Measurements from ENCODE around the gene ADAMTS9.

ADAMTS9 gene

DNA sequence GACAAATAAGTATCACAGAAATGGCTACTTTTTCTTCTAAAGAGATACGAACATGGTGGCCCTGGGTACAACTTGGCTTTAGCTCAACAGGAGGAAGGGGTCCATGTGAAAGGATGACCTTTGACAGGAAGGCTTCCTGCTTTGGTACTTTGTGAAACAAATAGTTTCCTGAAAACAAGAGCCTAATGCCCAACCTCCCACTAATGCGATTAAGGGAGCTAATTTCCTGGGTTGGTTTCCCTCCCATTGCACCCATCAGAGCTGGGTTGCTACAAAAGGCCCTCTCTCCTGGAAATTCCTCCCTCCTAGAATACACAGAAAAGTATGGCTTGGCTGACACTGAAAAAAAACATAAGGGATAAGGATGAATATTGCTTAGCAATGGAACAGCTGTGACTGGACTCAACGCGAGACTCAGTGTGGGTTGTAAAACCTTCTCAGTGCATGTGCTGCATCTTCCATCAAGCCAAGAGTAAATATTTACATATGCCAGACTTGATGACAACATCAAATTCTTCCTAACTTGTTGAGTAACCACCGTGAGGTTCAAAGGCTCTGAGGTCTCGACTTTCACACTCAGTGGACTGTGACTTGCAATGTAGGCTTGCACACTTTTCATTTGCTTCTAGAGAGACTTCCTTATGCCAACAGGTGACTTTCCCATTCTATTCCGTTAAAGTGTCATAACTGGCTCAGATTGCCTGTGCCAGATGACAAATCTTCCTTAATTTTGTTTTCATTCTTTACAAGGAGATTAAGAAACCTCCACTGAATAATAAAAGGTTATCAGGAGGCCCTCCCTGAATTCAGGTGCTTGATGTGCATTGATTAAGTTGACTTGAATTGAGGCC, 60.1 kb downstream of the ADAMTS9 start:
- no peak overlapping the region for H3K4me3 ChIP-seq (ENCODE audit: low read depth, low read length)
- DNase-seq (ENCODE audit: low read depth) = no peak
- in situ Hi-C loops (cut with HindIII; ENCODE audit: low sequenced_read_pairs) = no loop called here
- TF ChIP-seq CTCF (IDR thresholded peaks at IDR 0.05; ENCODE audit: low read depth, low read length, missing control alignments) = no peak

GRCh38 chr3:64627042-64627441, 60.8 kb downstream of the ADAMTS9 start:
- no peak overlapping the region for H3K4me3 ChIP-seq (ENCODE audit: low read depth, low read length)
- in situ Hi-C loops (cut with HindIII; ENCODE audit: low sequenced_read_pairs) = no loop called here
- no peak for DNase-seq (ENCODE audit: low read depth)
- no peak for TF ChIP-seq CTCF (IDR thresholded peaks at IDR 0.05; ENCODE audit: low read depth, low read length, missing control alignments)

- in situ Hi-C loops (cut with HindIII; ENCODE audit: low sequenced_read_pairs) = no loop called here
- peak; percentile 12 for DNase-seq (ENCODE audit: low read depth)
- TF ChIP-seq CTCF (IDR thresholded peaks at IDR 0.05; ENCODE audit: low read depth, low read length, missing control alignments) = no peak
- no peak overlapping the region for H3K4me3 ChIP-seq (ENCODE audit: low read depth, low read length)
Observed at GRCh38 chr3:64625381-64625780, 62.4 kb downstream of the ADAMTS9 start.

DNA sequence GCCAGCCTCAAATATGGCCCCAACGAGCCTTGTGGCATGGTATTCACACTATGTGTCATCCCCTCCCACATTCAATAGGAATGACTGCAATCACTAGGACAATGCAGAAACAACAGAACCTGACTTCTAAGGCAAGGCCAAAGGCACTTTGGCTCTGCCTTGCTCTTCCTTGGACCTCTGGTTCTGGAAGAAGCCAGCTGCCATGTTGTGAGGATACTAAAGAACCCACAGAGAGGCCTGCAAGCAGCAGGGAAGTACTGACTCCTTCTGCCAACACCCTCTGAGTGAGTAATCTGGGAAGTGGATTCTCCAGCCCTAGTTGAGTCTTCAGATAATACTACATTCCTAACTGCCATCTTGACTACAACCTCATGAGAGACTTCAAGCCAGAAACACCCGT, 64.7 kb downstream of the ADAMTS9 start:
- TF ChIP-seq CTCF (IDR thresholded peaks at IDR 0.05; ENCODE audit: low read depth, low read length, missing control alignments) = no peak
- no peak for DNase-seq (ENCODE audit: low read depth)
- no peak overlapping the region for H3K4me3 ChIP-seq (ENCODE audit: low read depth, low read length)
- in situ Hi-C loops (cut with HindIII; ENCODE audit: low sequenced_read_pairs) = no loop called here

GRCh38 chr3:64621726-64622395, 65.9 kb downstream of the ADAMTS9 start:
- no peak overlapping the region for H3K4me3 ChIP-seq (ENCODE audit: low read depth, low read length)
- in situ Hi-C loops (cut with HindIII; ENCODE audit: low sequenced_read_pairs) = no loop called here
- TF ChIP-seq CTCF (IDR thresholded peaks at IDR 0.05; ENCODE audit: low read depth, low read length, missing control alignments) = no peak
- DNase-seq (ENCODE audit: low read depth) = peak; percentile 51

DNA sequence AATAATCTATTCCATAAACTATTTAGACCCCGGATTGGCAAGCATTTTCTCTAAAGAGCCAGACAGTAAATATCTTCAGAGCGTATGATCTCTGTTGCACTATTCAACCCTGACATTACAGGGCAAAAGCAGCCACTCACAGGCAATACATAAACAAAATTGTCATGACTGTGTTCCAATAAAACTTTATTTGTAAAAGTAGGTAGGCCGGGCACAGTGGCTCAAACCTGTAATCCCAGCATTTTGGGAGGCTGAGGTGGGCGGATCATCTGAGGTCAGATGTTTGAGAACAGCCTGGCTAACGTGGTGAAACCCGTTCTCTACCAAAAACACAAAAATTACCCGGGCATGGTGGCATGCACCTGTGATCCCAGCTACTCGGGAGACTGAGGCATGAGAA, 66.5 kb downstream of the ADAMTS9 start:
- in situ Hi-C loops (cut with HindIII; ENCODE audit: low sequenced_read_pairs) = no loop called here
- TF ChIP-seq CTCF (IDR thresholded peaks at IDR 0.05; ENCODE audit: low read depth, low read length, missing control alignments) = no peak
- no peak overlapping the region for H3K4me3 ChIP-seq (ENCODE audit: low read depth, low read length)
- no peak for DNase-seq (ENCODE audit: low read depth)
